ENCODE results near the gene LBHD2.
A peak's percentile ranks its signal among the peaks of the same experiment; 100 is the strongest.

Gene LBHD2

DNA sequence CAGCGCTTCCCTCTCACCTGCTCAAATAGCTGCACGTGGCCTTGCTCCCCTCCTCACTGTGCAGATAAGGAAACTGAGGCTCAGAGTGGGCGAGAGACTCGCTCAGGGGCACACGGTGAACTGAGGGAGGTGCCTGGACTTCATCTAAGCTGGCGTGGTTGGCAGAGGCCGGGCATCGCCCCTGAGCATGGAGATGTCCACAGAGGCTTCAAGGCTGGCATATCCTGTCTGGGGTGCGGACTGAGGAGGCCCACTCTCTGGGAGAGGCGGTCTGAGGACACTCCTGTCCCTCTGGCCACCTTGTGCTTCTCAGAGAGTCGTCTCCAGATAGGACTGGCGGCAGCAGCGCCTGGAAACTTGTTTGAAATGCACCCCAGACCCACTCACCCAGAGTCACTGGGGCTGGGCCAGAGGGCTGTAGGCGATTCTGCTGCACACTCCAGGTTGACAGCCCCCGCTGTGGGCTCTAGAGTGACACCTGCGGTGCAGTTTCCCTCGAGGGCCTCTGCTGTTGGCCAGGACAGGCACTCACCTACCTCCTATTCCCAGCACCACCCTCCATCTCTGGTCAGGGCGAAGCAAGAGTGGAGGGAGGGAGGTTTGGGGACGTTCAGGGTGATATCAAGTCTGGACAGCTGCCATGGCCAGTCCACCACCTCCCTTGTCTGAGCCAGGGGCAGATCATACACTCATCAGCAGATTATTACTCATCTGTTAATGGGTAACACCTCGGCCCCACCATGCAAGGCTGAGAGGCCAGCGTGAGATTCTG lies 11.2 kb upstream of the LBHD2 start:
- ATAC-seq (replicated peaks) (no peak), DNase-seq (no peak)
- Mint-ChIP-seq H3K4me3 (no peak overlapping the region), H3K4me1 (ENCODE audit: low read depth in 2 of 2) (no peaks in the 10 kb centered on the region), H3K9me3 (no peaks in the 10 kb centered on the region), H3K27ac (no peak overlapping the region), H3K27me3 (peaks cover 13 to 34% of the 10 kb centered on the region in 2 donors), H3K36me3 (ENCODE audit: insufficient read depth) (no peaks in the 10 kb centered on the region)

- H3K4me1 Mint-ChIP-seq (ENCODE audit: low read depth in 2 of 2): no peaks in the 10 kb centered on the region
- H3K27me3 Mint-ChIP-seq: peaks cover 13 to 30% of the 10 kb centered on the region in 2 donors
- H3K27ac Mint-ChIP-seq: no peak overlapping the region
- H3K9me3 Mint-ChIP-seq: no peaks in the 10 kb centered on the region
- no peak for ATAC-seq (replicated peaks)
- no peaks in the 10 kb centered on the region for H3K36me3 Mint-ChIP-seq (ENCODE audit: insufficient read depth)
- no peak overlapping the region for H3K4me3 Mint-ChIP-seq
- no peak for DNase-seq
Measured at GRCh38 chr14:103073367-103073875, 10.6 kb upstream of the LBHD2 start.

- H3K4me3 Mint-ChIP-seq: peak overlapping the region; percentile 20 to 29
- no peak for DNase-seq
- ATAC-seq (replicated peaks): no peak
- H3K27me3 Mint-ChIP-seq: peaks cover 13 to 30% of the 10 kb centered on the region in 2 donors
- no peak overlapping the region for H3K27ac Mint-ChIP-seq
- no peaks in the 10 kb centered on the region for H3K36me3 Mint-ChIP-seq (ENCODE audit: insufficient read depth)
- no peaks in the 10 kb centered on the region for H3K4me1 Mint-ChIP-seq (ENCODE audit: low read depth in 2 of 2)
- H3K9me3 Mint-ChIP-seq: no peaks in the 10 kb centered on the region
Measured at GRCh38 chr14:103073876-103074728, 9.9 kb upstream of the LBHD2 start.

GRCh38 chr14:103074729-103075367 lies 9.2 kb upstream of the LBHD2 start:
- Mint-ChIP-seq H3K27me3 (peaks cover 9 to 24% of the 10 kb centered on the region in 2 donors), H3K27ac (no peak overlapping the region), H3K36me3 (ENCODE audit: insufficient read depth) (no peaks in the 10 kb centered on the region), H3K4me1 (ENCODE audit: low read depth in 2 of 2) (no peaks in the 10 kb centered on the region), H3K9me3 (no peaks in the 10 kb centered on the region), H3K4me3 (peak overlapping the region; percentile 20 to 29)
- no peak for DNase-seq
- ATAC-seq (replicated peaks): peak; percentile 28

- Mint-ChIP-seq H3K9me3 (no peaks in the 10 kb centered on the region), H3K27me3 (peaks cover 8% of the 10 kb centered on the region in 2 donors), H3K4me1 (ENCODE audit: low read depth in 2 of 2) (no peaks in the 10 kb centered on the region), H3K27ac (no peak overlapping the region), H3K36me3 (ENCODE audit: insufficient read depth) (no peaks in the 10 kb centered on the region), H3K4me3 (no peak overlapping the region)
- ATAC-seq (replicated peaks): peak; percentile 75
- DNase-seq: peak; percentile 62 to 67 (median 65)
Measured at GRCh38 chr14:103078420-103078749, 5.6 kb upstream of the LBHD2 start.

GRCh38 chr14:103078860-103079587 lies 5.0 kb upstream of the LBHD2 start:
- Mint-ChIP-seq H3K27me3 (peaks cover 8% of the 10 kb centered on the region in 2 donors), H3K36me3 (ENCODE audit: insufficient read depth) (no peaks in the 10 kb centered on the region), H3K27ac (no peak overlapping the region), H3K4me3 (no peak overlapping the region), H3K4me1 (ENCODE audit: low read depth in 2 of 2) (no peaks in the 10 kb centered on the region), H3K9me3 (no peaks in the 10 kb centered on the region)
- DNase-seq: no peak
- no peak for ATAC-seq (replicated peaks)

DNA sequence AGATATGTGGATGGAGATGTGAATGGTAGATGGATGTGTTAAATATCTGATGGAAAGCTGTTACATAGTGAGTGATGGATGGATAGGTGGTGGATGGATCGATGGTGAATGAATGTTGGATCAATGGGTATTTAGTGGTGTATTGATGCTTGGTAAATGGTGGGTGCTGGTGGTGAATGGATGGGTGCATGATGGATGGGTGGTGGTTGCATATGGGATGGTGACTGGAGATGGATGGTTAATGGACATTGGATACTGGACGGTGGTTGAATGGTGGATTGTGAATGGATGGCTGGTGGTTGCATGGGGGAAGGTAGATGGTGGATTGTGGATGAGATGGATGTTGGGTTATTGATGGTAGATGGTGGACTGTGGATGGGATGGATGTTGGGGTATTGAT lies 2.1 kb upstream of the LBHD2 start:
- ATAC-seq (replicated peaks) (no peak), DNase-seq (no peak)
- H3K4me3 Mint-ChIP-seq: no peak overlapping the region
- no peak overlapping the region for H3K27ac Mint-ChIP-seq
- H3K9me3 Mint-ChIP-seq: no peaks in the 10 kb centered on the region
- no peaks in the 10 kb centered on the region for H3K36me3 Mint-ChIP-seq (ENCODE audit: insufficient read depth)
- H3K4me1 Mint-ChIP-seq (ENCODE audit: low read depth in 2 of 2): no peaks in the 10 kb centered on the region
- peaks cover 4 to 6% of the 10 kb centered on the region in 2 donors for H3K27me3 Mint-ChIP-seq

- Mint-ChIP-seq H3K4me3 (no peak overlapping the region), H3K4me1 (ENCODE audit: low read depth in 2 of 2) (no peaks in the 10 kb centered on the region), H3K27ac (no peak overlapping the region), H3K27me3 (peaks cover 7 to 15% of the 10 kb centered on the region in 2 donors), H3K36me3 (ENCODE audit: insufficient read depth) (no peaks in the 10 kb centered on the region), H3K9me3 (no peaks in the 10 kb centered on the region)
- ATAC-seq (replicated peaks): no peak
- DNase-seq: no peak
Measured at GRCh38 chr14:103085106-103086091, 1.4 kb downstream of the LBHD2 start.

GRCh38 chr14:103086771-103087342 lies 2.8 kb downstream of the LBHD2 start:
- H3K4me3 Mint-ChIP-seq: no peak overlapping the region
- H3K27ac Mint-ChIP-seq: no peak overlapping the region
- peaks cover 7 to 15% of the 10 kb centered on the region in 2 donors for H3K27me3 Mint-ChIP-seq
- H3K9me3 Mint-ChIP-seq: no peaks in the 10 kb centered on the region
- no peaks in the 10 kb centered on the region for H3K36me3 Mint-ChIP-seq (ENCODE audit: insufficient read depth)
- H3K4me1 Mint-ChIP-seq (ENCODE audit: low read depth in 2 of 2): peaks cover 4% of the 10 kb centered on the region in 2 donors
- DNase-seq (no peak), ATAC-seq (replicated peaks) (no peak)

- no peaks in the 10 kb centered on the region for H3K9me3 Mint-ChIP-seq
- H3K27me3 Mint-ChIP-seq: peaks cover 7 to 15% of the 10 kb centered on the region in 2 donors
- no peak overlapping the region for H3K4me3 Mint-ChIP-seq
- H3K36me3 Mint-ChIP-seq (ENCODE audit: insufficient read depth): no peaks in the 10 kb centered on the region
- DNase-seq: no peak
- ATAC-seq (replicated peaks): no peak
- peaks cover 4% of the 10 kb centered on the region in 2 donors for H3K4me1 Mint-ChIP-seq (ENCODE audit: low read depth in 2 of 2)
- H3K27ac Mint-ChIP-seq: no peak overlapping the region
Measured at GRCh38 chr14:103087343-103087835, 3.4 kb downstream of the LBHD2 start.

- no peaks in the 10 kb centered on the region for H3K36me3 Mint-ChIP-seq (ENCODE audit: insufficient read depth)
- no peak for DNase-seq
- peaks cover 7 to 15% of the 10 kb centered on the region in 2 donors for H3K27me3 Mint-ChIP-seq
- H3K9me3 Mint-ChIP-seq: no peaks in the 10 kb centered on the region
- peaks cover 4% of the 10 kb centered on the region in 2 donors for H3K4me1 Mint-ChIP-seq (ENCODE audit: low read depth in 2 of 2)
- no peak overlapping the region for H3K27ac Mint-ChIP-seq
- H3K4me3 Mint-ChIP-seq: no peak overlapping the region
- ATAC-seq (replicated peaks): no peak
Measured at GRCh38 chr14:103088921-103089320, 4.9 kb downstream of the LBHD2 start.

Measured in effector memory CD8-positive, alpha-beta T cell (primary cell).